ENCODE data around the gene ABCC3. TPM values are rescaled to one million over a fixed set of nuclear protein-coding genes. Genes with fewer than 3 reads are reported as not detected.

The ABCC3 gene
- total RNA-seq, 2 donors from 2014 or later, result 0.22 to 0.91 TPM

DNA sequence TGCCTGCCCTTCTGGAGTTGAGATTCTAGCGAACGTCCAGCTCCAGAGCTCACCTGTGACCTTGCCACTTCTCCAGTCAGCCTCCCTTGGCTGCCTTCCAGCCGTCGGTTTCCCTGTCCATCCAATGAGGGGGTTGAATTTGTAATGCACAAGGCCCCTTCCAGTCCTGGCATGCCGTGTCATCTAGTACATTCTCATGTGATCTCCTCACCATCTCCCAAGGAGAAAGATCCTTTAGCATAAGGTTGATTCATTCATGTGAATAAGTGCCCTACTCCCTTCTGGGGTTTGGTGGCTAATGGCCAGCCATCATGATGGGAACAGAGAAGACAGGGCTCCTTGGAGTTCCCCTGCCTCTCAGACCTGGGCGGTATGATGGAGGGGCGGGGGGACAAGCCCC lies 18.9 kb upstream of the ABCC3 start:
- Mint-ChIP-seq H3K4me1 (peaks cover 6% of the 10 kb centered on the region), H3K36me3 (ENCODE audit: low read depth) (no peaks in the 10 kb centered on the region), H3K27ac (no peak overlapping the region), H3K4me3 (no peak overlapping the region), H3K9me3 (no peaks in the 10 kb centered on the region), H3K27me3 (ENCODE audit: insufficient read depth) (no peaks in the 10 kb centered on the region)
- H3K27me3 ChIP-seq (ENCODE audit: control insufficient read depth, insufficient read depth, low read length, poor library complexity, severe bottlenecking), result no peaks in the 10 kb centered on the region
- 90 to 94% methylated on average over 4 to 7 of the region's 7 CpGs for WGBS, 2 experiments (ENCODE audit: insufficient coverage in 1 of 2, insufficient read length in 1 of 2)
- DNase-seq, result no peak
- H3K9ac ChIP-seq (ENCODE audit: extremely low read depth, low read length, poor library complexity, severe bottlenecking), result no peak overlapping the region
- no peaks in the 10 kb centered on the region for H3K36me3 ChIP-seq (ENCODE audit: control insufficient read depth, insufficient read depth, low read length)
- no peaks in the 10 kb centered on the region for H3K4me1 ChIP-seq (ENCODE audit: control insufficient read depth, insufficient read depth, low read length)
- H3K27ac ChIP-seq (ENCODE audit: low read depth, low read length), result no peak overlapping the region
- no peak overlapping the region for H3K4me3 ChIP-seq (ENCODE audit: low read length)
- TF ChIP-seq, protein P1, sequence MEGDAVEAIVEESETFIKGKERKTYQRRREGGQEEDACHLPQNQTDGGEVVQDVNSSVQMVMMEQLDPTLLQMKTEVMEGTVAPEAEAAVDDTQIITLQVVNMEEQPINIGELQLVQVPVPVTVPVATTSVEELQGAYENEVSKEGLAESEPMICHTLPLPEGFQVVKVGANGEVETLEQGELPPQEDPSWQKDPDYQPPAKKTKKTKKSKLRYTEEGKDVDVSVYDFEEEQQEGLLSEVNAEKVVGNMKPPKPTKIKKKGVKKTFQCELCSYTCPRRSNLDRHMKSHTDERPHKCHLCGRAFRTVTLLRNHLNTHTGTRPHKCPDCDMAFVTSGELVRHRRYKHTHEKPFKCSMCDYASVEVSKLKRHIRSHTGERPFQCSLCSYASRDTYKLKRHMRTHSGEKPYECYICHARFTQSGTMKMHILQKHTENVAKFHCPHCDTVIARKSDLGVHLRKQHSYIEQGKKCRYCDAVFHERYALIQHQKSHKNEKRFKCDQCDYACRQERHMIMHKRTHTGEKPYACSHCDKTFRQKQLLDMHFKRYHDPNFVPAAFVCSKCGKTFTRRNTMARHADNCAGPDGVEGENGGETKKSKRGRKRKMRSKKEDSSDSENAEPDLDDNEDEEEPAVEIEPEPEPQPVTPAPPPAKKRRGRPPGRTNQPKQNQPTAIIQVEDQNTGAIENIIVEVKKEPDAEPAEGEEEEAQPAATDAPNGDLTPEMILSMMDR (conservative IDR thresholded peaks at IDR 0.05), result no peak
- H3K9me3 ChIP-seq (ENCODE audit: control insufficient read depth, low read length), result no peaks in the 10 kb centered on the region

DNA sequence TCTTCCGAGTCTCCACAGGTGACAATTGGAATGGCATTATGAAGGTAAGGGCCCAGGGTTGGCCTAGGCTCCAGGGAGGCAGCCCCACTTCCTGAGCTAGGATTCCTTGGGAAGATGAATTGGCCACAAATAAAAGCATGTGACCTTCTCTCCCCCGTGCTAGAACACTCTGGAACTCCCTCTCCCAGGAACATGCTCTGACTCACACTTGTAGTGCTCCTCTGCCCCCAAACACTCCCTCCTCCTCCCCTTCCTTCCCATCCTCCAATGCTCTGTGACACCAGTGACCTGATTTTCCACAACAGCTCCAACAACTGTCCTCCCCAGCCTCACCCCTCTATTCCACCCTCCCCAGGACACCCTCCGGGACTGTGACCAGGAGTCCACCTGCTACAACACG lies 16.4 kb upstream of the ABCC3 start:
- Histone ChIP-seq H3K4me1 (ENCODE audit: control insufficient read depth, insufficient read depth, low read length) (no peaks in the 10 kb centered on the region), H3K9me3 (ENCODE audit: control insufficient read depth, low read length) (no peaks in the 10 kb centered on the region), H3K27ac (ENCODE audit: low read depth, low read length) (no peak overlapping the region), H3K36me3 (ENCODE audit: control insufficient read depth, insufficient read depth, low read length) (no peaks in the 10 kb centered on the region), H3K27me3 (ENCODE audit: control insufficient read depth, insufficient read depth, low read length, poor library complexity, severe bottlenecking) (no peaks in the 10 kb centered on the region), H3K9ac (ENCODE audit: extremely low read depth, low read length, poor library complexity, severe bottlenecking) (no peak overlapping the region), H3K4me3 (ENCODE audit: low read length) (no peak overlapping the region)
- peaks cover 14% of the 10 kb centered on the region for H3K4me1 Mint-ChIP-seq
- H3K27ac Mint-ChIP-seq, result no peak overlapping the region
- no peak for DNase-seq
- no peaks in the 10 kb centered on the region for H3K27me3 Mint-ChIP-seq (ENCODE audit: insufficient read depth)
- H3K9me3 Mint-ChIP-seq, result no peaks in the 10 kb centered on the region
- no peaks in the 10 kb centered on the region for H3K36me3 Mint-ChIP-seq (ENCODE audit: low read depth)
- TF ChIP-seq, protein P1 (conservative IDR thresholded peaks at IDR 0.05), result no peak
- H3K4me3 Mint-ChIP-seq, result no peak overlapping the region
- WGBS, 2 experiments (ENCODE audit: insufficient coverage in 1 of 2, insufficient read length in 1 of 2), result 87 to 91% methylated on average over 3 to 4 of the region's 4 CpGs

DNA sequence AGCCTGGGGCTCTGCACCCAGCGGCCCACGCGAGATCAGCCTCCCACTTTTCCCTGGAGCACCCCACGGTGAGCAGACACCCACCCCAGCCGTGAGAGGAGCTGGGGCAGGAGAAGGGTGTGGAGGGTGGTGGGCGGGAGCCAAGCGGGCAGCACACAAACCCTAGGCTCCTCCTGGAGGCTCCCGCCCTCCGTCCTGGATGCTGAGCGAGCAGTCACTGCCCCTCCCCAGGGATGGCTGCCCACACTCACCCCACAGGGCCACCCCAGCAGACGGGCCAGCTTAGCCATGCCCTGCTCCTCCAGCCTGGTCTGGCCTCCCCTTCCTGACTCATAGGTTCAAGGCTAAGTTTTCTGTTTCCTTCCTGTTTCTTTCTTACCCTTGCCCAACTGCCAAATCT lies 15.7 kb upstream of the ABCC3 start:
- H3K36me3 ChIP-seq (ENCODE audit: control insufficient read depth, insufficient read depth, low read length), result no peaks in the 10 kb centered on the region
- H3K27ac Mint-ChIP-seq, result no peak overlapping the region
- H3K9me3 Mint-ChIP-seq, result no peaks in the 10 kb centered on the region
- TF ChIP-seq, protein P1 (conservative IDR thresholded peaks at IDR 0.05), result no peak
- H3K27me3 Mint-ChIP-seq (ENCODE audit: insufficient read depth), result no peaks in the 10 kb centered on the region
- H3K27ac ChIP-seq (ENCODE audit: low read depth, low read length), result no peak overlapping the region
- DNase-seq, result no peak
- no peaks in the 10 kb centered on the region for H3K9me3 ChIP-seq (ENCODE audit: control insufficient read depth, low read length)
- H3K4me3 ChIP-seq (ENCODE audit: low read length), result no peak overlapping the region
- no peaks in the 10 kb centered on the region for H3K27me3 ChIP-seq (ENCODE audit: control insufficient read depth, insufficient read depth, low read length, poor library complexity, severe bottlenecking)
- H3K4me3 Mint-ChIP-seq, result no peak overlapping the region
- no peaks in the 10 kb centered on the region for H3K36me3 Mint-ChIP-seq (ENCODE audit: low read depth)
- no peak overlapping the region for H3K9ac ChIP-seq (ENCODE audit: extremely low read depth, low read length, poor library complexity, severe bottlenecking)
- no peaks in the 10 kb centered on the region for H3K4me1 ChIP-seq (ENCODE audit: control insufficient read depth, insufficient read depth, low read length)
- peaks cover 14% of the 10 kb centered on the region for H3K4me1 Mint-ChIP-seq
- 88% methylated on average over 11 of the region's 11 CpGs; no CpG with 5 or more reads in 1 of the 2 experiments for WGBS, 2 experiments (ENCODE audit: insufficient coverage in 1 of 2, insufficient read length in 1 of 2)
